GM12878 (cell line): ENCODE data around the gene CKS1B. TPM values are rescaled to one million over a fixed set of nuclear protein-coding genes. Genes with fewer than 3 reads are reported as not detected.

ENCODE experiments used
- CUX1 ChIP-seq: IDR thresholded peaks from 2 replicates; pipeline ENCODE4 v1.6.1; 2012; ENCODE audit warnings: improper control_type of control experiment, low read depth, low read length; ENCODE audit not compliant: insufficient replicate concordance
- JUND ChIP-seq: IDR thresholded peaks from 2 replicates; pipeline ENCODE4 v1.6.1; 2012; ENCODE audit warnings: low read depth, mild to moderate bottlenecking, low read length, improper control_type of control experiment, moderate library complexity
- KDM1A ChIP-seq: fragments of 200-600 bp; sonication (generic); IDR thresholded peaks from 2 replicates; pipeline ENCODE4 v1.6.1; 2016; ENCODE audit warnings: borderline replicate concordance
- KLF5 ChIP-seq: fragments of 450-650 bp; IDR thresholded peaks from 2 replicates; pipeline ENCODE4 v1.6.1; 2014; ENCODE audit warnings: mild to moderate bottlenecking; ENCODE audit not compliant: partially characterized antibody
- MYC ChIP-seq: IDR thresholded peaks from 2 replicates; pipeline ENCODE4 v1.6.1; 2011; ENCODE audit warnings: mild to moderate bottlenecking, low read length, moderate library complexity, inconsistent platforms; ENCODE audit not compliant: insufficient read depth, insufficient replicate concordance, insufficient read length, severe bottlenecking
- NFYB ChIP-seq: IDR thresholded peaks from 2 replicates; pipeline ENCODE4 v1.6.1; 2011; ENCODE audit warnings: low read depth, mild to moderate bottlenecking, low read length, improper control_type of control experiment, moderate library complexity; ENCODE audit not compliant: insufficient read depth
- POU2F2 ChIP-seq: IDR thresholded peaks from 3 replicates; pipeline ENCODE4 v1.6.1; 2011; ENCODE audit warnings: low read depth, mild to moderate bottlenecking, low read length, borderline replicate concordance
- RB1 ChIP-seq: fragments of 450-650 bp; formaldehyde crosslinking; IDR thresholded peaks from 2 replicates; pipeline ENCODE4 v1.6.1; 2017; ENCODE audit warnings: mild to moderate bottlenecking, borderline replicate concordance
- RCOR1 ChIP-seq: conservative IDR thresholded peaks from 2 replicates; pipeline ENCODE4 v1.6.1; 2012; ENCODE audit warnings: low read depth, low read length, improper control_type of control experiment
- SMAD1 ChIP-seq: fragments of 450-650 bp; IDR thresholded peaks from 2 replicates; pipeline ENCODE4 v1.6.1; 2018; ENCODE audit warnings: mild to moderate bottlenecking, low read depth; ENCODE audit not compliant: partially characterized antibody
- SREBF1 ChIP-seq: IDR thresholded peaks from 2 replicates; pipeline ENCODE4 v1.6.1; 2012; ENCODE audit warnings: mild to moderate bottlenecking, low read length
- SREBF2 ChIP-seq: IDR thresholded peaks from 2 replicates; pipeline ENCODE4 v1.6.1; 2012; ENCODE audit warnings: mild to moderate bottlenecking, low read length
- SRF ChIP-seq, 2 experiments: IDR thresholded peaks; 2 replicates each; pipeline ENCODE4 v1.6.1; 2011; ENCODE audit warnings: low read depth in 2 of 2, low read length in 2 of 2, mild to moderate bottlenecking in 1 of 2, moderate library complexity in 1 of 2
- TAF1 ChIP-seq: IDR thresholded peaks from 2 replicates; pipeline ENCODE4 v1.6.1; 2011; ENCODE audit warnings: mild to moderate bottlenecking, low read depth, low read length, borderline replicate concordance
- WRNIP1 ChIP-seq: IDR thresholded peaks from 2 replicates; pipeline ENCODE4 v1.6.1; 2011; ENCODE audit warnings: low read depth, low read length, improper control_type of control experiment, borderline replicate concordance
- ZNF24 ChIP-seq: fragments of 450-650 bp; IDR thresholded peaks from 2 replicates; pipeline ENCODE4 v1.6.1; 2017; ENCODE audit warnings: antibody characterized with exemption, mild to moderate bottlenecking
- ZNF274 ChIP-seq: IDR thresholded peaks from one replicate; pipeline ENCODE4 v1.8.0; 2011; ENCODE audit not compliant: insufficient read length, insufficient read depth
- polyA plus RNA-seq, 11 experiments: library from polyadenylated mRNA; depleted of rRNA in 4 of 11; unstranded in 6 of 11; stranded (reverse) in 5 of 11; fragments of >200 nt; fragmentation: Nextera tagmentation in 4 of 11; fragmentation: Illumina TruSeq in 1 of 11; extraction: Ambion mirVana in 4 of 11; extraction: Trizol in 1 of 11; gene quantifications; 1 replicate in 1 of 11; 2 replicates in 10 of 11; pipeline versions ENCODE4 v1.2.1 to v1.2.3, GENCODE V29; 2011 to 2016; ENCODE audit warnings: inconsistent platforms in 2 of 11, missing spikeins in 2 of 11, low read depth in 1 of 11
- total RNA-seq, 4 experiments: library from RNA; depleted of rRNA in 3 of 4; stranded (reverse); fragments of >200 nt in 3 of 4; fragmentation: Illumina TruSeq in 1 of 4; extraction: Trizol in 1 of 4; gene quantifications; 2 replicates each; pipeline versions ENCODE4 v1.2.1 to v1.2.3, GENCODE V29; 2013 to 2021
- TF ChIP-seq, protein P1 (sequence below): fragments of 450-650 bp; formaldehyde crosslinking; IDR thresholded peaks from 2 replicates; pipeline ENCODE4 v1.5.0; 2022; ENCODE audit warnings: mild to moderate bottlenecking, missing genetic modification characterization
- TF ChIP-seq, protein P2 (sequence below): fragments of 450-650 bp; IDR thresholded peaks from 2 replicates; pipeline ENCODE4 v1.6.1; 2017; ENCODE audit warnings: antibody characterized with exemption, mild to moderate bottlenecking, moderate library complexity

Gene CKS1B
- total and polyA plus RNA-seq, 10 of the 15 experiments (the other 5 are each of a cell fraction or from before 2014, with no cell fraction given) = 125 to 608 (median 364) TPM

- TF ChIP-seq CUX1 = no peak
- no peak for TF ChIP-seq SREBF1
- no peak for TF ChIP-seq SMAD1
- TF ChIP-seq POU2F2 = no peak
- no peak for TF ChIP-seq NFYB
- no peak for TF ChIP-seq TAF1
- TF ChIP-seq, protein P1, sequence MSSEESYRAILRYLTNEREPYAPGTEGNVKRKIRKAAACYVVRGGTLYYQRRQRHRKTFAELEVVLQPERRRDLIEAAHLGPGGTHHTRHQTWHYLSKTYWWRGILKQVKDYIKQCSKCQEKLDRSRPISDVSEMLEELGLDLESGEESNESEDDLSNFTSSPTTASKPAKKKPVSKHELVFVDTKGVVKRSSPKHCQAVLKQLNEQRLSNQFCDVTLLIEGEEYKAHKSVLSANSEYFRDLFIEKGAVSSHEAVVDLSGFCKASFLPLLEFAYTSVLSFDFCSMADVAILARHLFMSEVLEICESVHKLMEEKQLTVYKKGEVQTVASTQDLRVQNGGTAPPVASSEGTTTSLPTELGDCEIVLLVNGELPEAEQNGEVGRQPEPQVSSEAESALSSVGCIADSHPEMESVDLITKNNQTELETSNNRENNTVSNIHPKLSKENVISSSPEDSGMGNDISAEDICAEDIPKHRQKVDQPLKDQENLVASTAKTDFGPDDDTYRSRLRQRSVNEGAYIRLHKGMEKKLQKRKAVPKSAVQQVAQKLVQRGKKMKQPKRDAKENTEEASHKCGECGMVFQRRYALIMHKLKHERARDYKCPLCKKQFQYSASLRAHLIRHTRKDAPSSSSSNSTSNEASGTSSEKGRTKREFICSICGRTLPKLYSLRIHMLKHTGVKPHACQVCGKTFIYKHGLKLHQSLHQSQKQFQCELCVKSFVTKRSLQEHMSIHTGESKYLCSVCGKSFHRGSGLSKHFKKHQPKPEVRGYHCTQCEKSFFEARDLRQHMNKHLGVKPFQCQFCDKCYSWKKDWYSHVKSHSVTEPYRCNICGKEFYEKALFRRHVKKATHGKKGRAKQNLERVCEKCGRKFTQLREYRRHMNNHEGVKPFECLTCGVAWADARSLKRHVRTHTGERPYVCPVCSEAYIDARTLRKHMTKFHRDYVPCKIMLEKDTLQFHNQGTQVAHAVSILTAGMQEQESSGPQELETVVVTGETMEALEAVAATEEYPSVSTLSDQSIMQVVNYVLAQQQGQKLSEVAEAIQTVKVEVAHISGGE (CRISPR knock-in tag) = no peak
- TF ChIP-seq SRF (IDR thresholded peaks at IDR 0.05; ENCODE audit: low read depth in 2 of 2, low read length in 2 of 2) = no peak
- no peak for TF ChIP-seq JUND
- no peak for TF ChIP-seq KDM1A
- TF ChIP-seq WRNIP1 = no peak
- no peak for TF ChIP-seq KLF5
- no peak for TF ChIP-seq ZNF274
- no peak for TF ChIP-seq SREBF2
- TF ChIP-seq MYC = no peak
- no peak for TF ChIP-seq ZNF24
- TF ChIP-seq, protein P2, sequence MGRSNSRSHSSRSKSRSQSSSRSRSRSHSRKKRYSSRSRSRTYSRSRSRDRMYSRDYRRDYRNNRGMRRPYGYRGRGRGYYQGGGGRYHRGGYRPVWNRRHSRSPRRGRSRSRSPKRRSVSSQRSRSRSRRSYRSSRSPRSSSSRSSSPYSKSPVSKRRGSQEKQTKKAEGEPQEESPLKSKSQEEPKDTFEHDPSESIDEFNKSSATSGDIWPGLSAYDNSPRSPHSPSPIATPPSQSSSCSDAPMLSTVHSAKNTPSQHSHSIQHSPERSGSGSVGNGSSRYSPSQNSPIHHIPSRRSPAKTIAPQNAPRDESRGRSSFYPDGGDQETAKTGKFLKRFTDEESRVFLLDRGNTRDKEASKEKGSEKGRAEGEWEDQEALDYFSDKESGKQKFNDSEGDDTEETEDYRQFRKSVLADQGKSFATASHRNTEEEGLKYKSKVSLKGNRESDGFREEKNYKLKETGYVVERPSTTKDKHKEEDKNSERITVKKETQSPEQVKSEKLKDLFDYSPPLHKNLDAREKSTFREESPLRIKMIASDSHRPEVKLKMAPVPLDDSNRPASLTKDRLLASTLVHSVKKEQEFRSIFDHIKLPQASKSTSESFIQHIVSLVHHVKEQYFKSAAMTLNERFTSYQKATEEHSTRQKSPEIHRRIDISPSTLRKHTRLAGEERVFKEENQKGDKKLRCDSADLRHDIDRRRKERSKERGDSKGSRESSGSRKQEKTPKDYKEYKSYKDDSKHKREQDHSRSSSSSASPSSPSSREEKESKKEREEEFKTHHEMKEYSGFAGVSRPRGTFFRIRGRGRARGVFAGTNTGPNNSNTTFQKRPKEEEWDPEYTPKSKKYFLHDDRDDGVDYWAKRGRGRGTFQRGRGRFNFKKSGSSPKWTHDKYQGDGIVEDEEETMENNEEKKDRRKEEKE = no peak
- TF ChIP-seq RCOR1 = no peak
- no peak for TF ChIP-seq RB1
Observed at GRCh38 chr1:155004352-155005075, 30.0 kb downstream of the CKS1B start (continued).
